NCI-H2107 (cell line): ENCODE results near the gene PRKCH.
A peak's percentile ranks its signal among the peaks of the same experiment; 100 is the strongest.
"Not testable (repeated sequence)": the region's sequence is repeated elsewhere in the genome, so short reads cannot be mapped to it uniquely, and the experiment has no call there.

Experiments used
- DNase-seq: peaks from one replicate; lab custom pipeline; 2025; lab: John Stamatoyannopoulos, UW

PRKCH gene

GRCh38 chr14:61459229-61459628 is 137.8 kb downstream of the PRKCH start:
- no peak for DNase-seq

- no peak for DNase-seq
Observed at GRCh38 chr14:61460063-61460462, 138.7 kb downstream of the PRKCH start.

- DNase-seq = peak; percentile 30
Observed at GRCh38 chr14:61460718-61461611, 139.6 kb downstream of the PRKCH start.

GRCh38 chr14:61461808-61462275 is 140.5 kb downstream of the PRKCH start:
- peak; percentile 76 for DNase-seq

GRCh38 chr14:61462566-61463193 is 141.3 kb downstream of the PRKCH start:
- DNase-seq = no peak

GRCh38 chr14:61463664-61464285 is 142.4 kb downstream of the PRKCH start:
- DNase-seq = no peak

- DNase-seq = not testable (repeated sequence)
Observed at GRCh38 chr14:61464539-61465320, 143.4 kb downstream of the PRKCH start.

- DNase-seq = no peak
Observed at GRCh38 chr14:61466249-61466904, 145.0 kb downstream of the PRKCH start.

GRCh38 chr14:61466905-61467280 is 145.5 kb downstream of the PRKCH start:
- DNase-seq = no peak

GRCh38 chr14:61467296-61467695 is 145.9 kb downstream of the PRKCH start:
- no peak for DNase-seq

- no peak for DNase-seq
Observed at GRCh38 chr14:61468063-61468825, 146.9 kb downstream of the PRKCH start.

GRCh38 chr14:61469781-61470180 is 148.4 kb downstream of the PRKCH start:
- no peak for DNase-seq

GRCh38 chr14:61470261-61470960 is 149.0 kb downstream of the PRKCH start:
- peak; percentile 79 for DNase-seq

- DNase-seq = no peak
Observed at GRCh38 chr14:61470961-61471293, 149.5 kb downstream of the PRKCH start.

GRCh38 chr14:61471297-61472005 is 150.1 kb downstream of the PRKCH start:
- no peak for DNase-seq

- no peak for DNase-seq
Observed at GRCh38 chr14:61472011-61472672, 150.8 kb downstream of the PRKCH start.

GRCh38 chr14:61472801-61473376 is 151.5 kb downstream of the PRKCH start:
- no peak for DNase-seq

GRCh38 chr14:61474015-61474414 is 152.6 kb downstream of the PRKCH start:
- no peak for DNase-seq

- no peak for DNase-seq
Observed at GRCh38 chr14:61474701-61475100, 153.3 kb downstream of the PRKCH start.
